ENCODE data around the gene COPG1. TPM values are rescaled to one million over a fixed set of nuclear protein-coding genes. Genes with fewer than 3 reads are reported as not detected.
A peak's percentile ranks its signal among the peaks of the same experiment; 100 is the strongest.

COPG1 gene
- total and polyA plus RNA-seq, 4 donors = 49.8 to 177 (median 87.0) TPM

GRCh38 chr3:129259612-129260477, 10.4 kb downstream of the COPG1 start:
- Histone ChIP-seq H3K4me1 (ENCODE audit: control insufficient read depth in 4 of 4, insufficient read depth in 4 of 4, low read length in 3 of 4) (peaks cover 6 to 32% (median 28%) of the 10 kb centered on the region in 4 donors), H3K36me3 (ENCODE audit: control insufficient read depth in 4 of 4, insufficient read depth in 3 of 4, low read depth in 1 of 4, low read length in 3 of 4) (peaks cover 32 to 85% (median 68%) of the 10 kb centered on the region in 4 donors), H3K27ac (ENCODE audit: low read depth in 1 of 2, low read length in 2 of 2) (peak overlapping the region; percentile 15 to 17), H3K9ac (ENCODE audit: low read depth in 1 of 2, low read length in 2 of 2) (no peak overlapping the region), H3K27me3 (ENCODE audit: control insufficient read depth in 4 of 4, insufficient read depth in 4 of 4, low read length in 3 of 4) (no peaks in the 10 kb centered on the region), H3K4me3 (ENCODE audit: low read depth in 1 of 3, low read length in 3 of 3) (no peak overlapping the region), H3K9me3 (ENCODE audit: control insufficient read depth in 4 of 4, low read length in 3 of 4) (no peaks in the 10 kb centered on the region)
- TF ChIP-seq CTCF (IDR thresholded peaks at IDR 0.05; ENCODE audit: low read depth, low read length, missing input control) = no peak
- TF ChIP-seq YY1 (IDR thresholded peaks at IDR 0.05) = peak; percentile 59
- peak in 1 of 2 donors; percentile 74 for TF ChIP-seq EGR1 (IDR thresholded peaks at IDR 0.05; ENCODE audit: low read depth in 2 of 2)
- TF ChIP-seq GABPA (IDR thresholded peaks at IDR 0.05 in 1 of 2, conservative IDR thresholded peaks at IDR 0.05 in 1 of 2) = peak in 1 of 2 donors; percentile 72
- peak; percentile 23 to 31 for TF ChIP-seq RAD21 (IDR thresholded peaks at IDR 0.05)
- TF ChIP-seq NR2F2 (IDR thresholded peaks at IDR 0.05) = no peak
- TF ChIP-seq RXRA (IDR thresholded peaks at IDR 0.05) = peak; percentile 54 to 77
- peak; percentile 69 for TF ChIP-seq HNF4G (IDR thresholded peaks at IDR 0.05)
- TF ChIP-seq MAX (IDR thresholded peaks at IDR 0.05) = peak; percentile 79
- TF ChIP-seq JUND (IDR thresholded peaks at IDR 0.05) = peak; percentile 17 to 48
- no peak for TF ChIP-seq FOXA1 (IDR thresholded peaks at IDR 0.05)
- peak; percentile 35 for TF ChIP-seq FOXA2 (IDR thresholded peaks at IDR 0.05)
- TF ChIP-seq SP1 (IDR thresholded peaks at IDR 0.05) = peak; percentile 67
- no peak for TF ChIP-seq ATF3 (IDR thresholded peaks at IDR 0.05)
- no peak for TF ChIP-seq ZBTB33 (IDR thresholded peaks at IDR 0.05)
- peak; percentile 89 to 90 for TF ChIP-seq HNF4A (conservative IDR thresholded peaks at IDR 0.05)
- 69% methylated on average over 7 of the region's 7 CpGs for WGBS
- DNase-seq (ENCODE audit: low spot score) = no peak

- Histone ChIP-seq H3K9me3 (ENCODE audit: control insufficient read depth in 4 of 4, low read length in 3 of 4) (no peaks in the 10 kb centered on the region), H3K9ac (ENCODE audit: low read depth in 1 of 2, low read length in 2 of 2) (no peak overlapping the region), H3K27ac (ENCODE audit: low read depth in 1 of 2, low read length in 2 of 2) (no peak overlapping the region), H3K4me3 (ENCODE audit: low read depth in 1 of 3, low read length in 3 of 3) (no peak overlapping the region), H3K27me3 (ENCODE audit: control insufficient read depth in 4 of 4, insufficient read depth in 4 of 4, low read length in 3 of 4) (no peaks in the 10 kb centered on the region), H3K4me1 (ENCODE audit: control insufficient read depth in 4 of 4, insufficient read depth in 4 of 4, low read length in 3 of 4) (peaks cover 6 to 32% (median 28%) of the 10 kb centered on the region in 4 donors), H3K36me3 (ENCODE audit: control insufficient read depth in 4 of 4, insufficient read depth in 3 of 4, low read depth in 1 of 4, low read length in 3 of 4) (peaks cover 37 to 85% (median 68%) of the 10 kb centered on the region in 4 donors)
- 97% methylated on average over 11 of the region's 11 CpGs for WGBS
- TF ChIP-seq MAX (IDR thresholded peaks at IDR 0.05) = no peak
- TF ChIP-seq ATF3 (IDR thresholded peaks at IDR 0.05) = no peak
- DNase-seq (ENCODE audit: low spot score) = no peak
These were observed 11.2 kb downstream of the COPG1 start for GRCh38 chr3:129260606-129261005.
